ENCODE results near the gene COMMD3. TPM values are rescaled to one million over a fixed set of nuclear protein-coding genes. Genes with fewer than 3 reads are reported as not detected.
A peak's percentile ranks its signal among the peaks of the same experiment; 100 is the strongest.

COMMD3 gene
- total RNA-seq, 1 experiment from 2014 or later, result 2.6 TPM

- DNase-seq (ENCODE audit: low spot score), result no peak
- no peak for TF ChIP-seq CBFB (CRISPR knock-in tag; IDR thresholded peaks at IDR 0.05; ENCODE audit: low read depth)
- TF ChIP-seq NR3C1 (CRISPR knock-in tag; conservative IDR thresholded peaks at IDR 0.05; ENCODE audit: low read depth), result no peak
- TF ChIP-seq, protein P1, sequence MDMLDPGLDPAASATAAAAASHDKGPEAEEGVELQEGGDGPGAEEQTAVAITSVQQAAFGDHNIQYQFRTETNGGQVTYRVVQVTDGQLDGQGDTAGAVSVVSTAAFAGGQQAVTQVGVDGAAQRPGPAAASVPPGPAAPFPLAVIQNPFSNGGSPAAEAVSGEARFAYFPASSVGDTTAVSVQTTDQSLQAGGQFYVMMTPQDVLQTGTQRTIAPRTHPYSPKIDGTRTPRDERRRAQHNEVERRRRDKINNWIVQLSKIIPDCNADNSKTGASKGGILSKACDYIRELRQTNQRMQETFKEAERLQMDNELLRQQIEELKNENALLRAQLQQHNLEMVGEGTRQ (CRISPR knock-in tag; IDR thresholded peaks at IDR 0.05), result no peak
- TF ChIP-seq TP53 (CRISPR knock-in tag; IDR thresholded peaks at IDR 0.05), result no peak
- no peak for TF ChIP-seq ZNF532 (CRISPR knock-in tag; IDR thresholded peaks at IDR 0.05; ENCODE audit: borderline replicate concordance)
- no peak for TF ChIP-seq AFF4 (CRISPR knock-in tag; IDR thresholded peaks at IDR 0.05; ENCODE audit: borderline replicate concordance)
- no peak for TF ChIP-seq ZNF317 (CRISPR knock-in tag; IDR thresholded peaks at IDR 0.05; ENCODE audit: borderline replicate concordance, low read depth)
- TF ChIP-seq SMAD3 (CRISPR knock-in tag; IDR thresholded peaks at IDR 0.05; ENCODE audit: borderline replicate concordance), result no peak
- TF ChIP-seq ZNF263 (CRISPR knock-in tag; IDR thresholded peaks at IDR 0.05; ENCODE audit: low read depth), result no peak
- TF ChIP-seq, protein P2, sequence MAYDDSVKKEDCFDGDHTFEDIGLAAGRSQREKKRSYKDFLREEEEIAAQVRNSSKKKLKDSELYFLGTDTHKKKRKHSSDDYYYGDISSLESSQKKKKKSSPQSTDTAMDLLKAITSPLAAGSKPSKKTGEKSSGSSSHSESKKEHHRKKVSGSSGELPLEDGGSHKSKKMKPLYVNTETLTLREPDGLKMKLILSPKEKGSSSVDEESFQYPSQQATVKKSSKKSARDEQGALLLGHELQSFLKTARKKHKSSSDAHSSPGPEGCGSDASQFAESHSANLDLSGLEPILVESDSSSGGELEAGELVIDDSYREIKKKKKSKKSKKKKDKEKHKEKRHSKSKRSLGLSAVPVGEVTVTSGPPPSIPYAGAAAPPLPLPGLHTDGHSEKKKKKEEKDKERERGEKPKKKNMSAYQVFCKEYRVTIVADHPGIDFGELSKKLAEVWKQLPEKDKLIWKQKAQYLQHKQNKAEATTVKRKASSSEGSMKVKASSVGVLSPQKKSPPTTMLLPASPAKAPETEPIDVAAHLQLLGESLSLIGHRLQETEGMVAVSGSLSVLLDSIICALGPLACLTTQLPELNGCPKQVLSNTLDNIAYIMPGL (CRISPR knock-in tag; IDR thresholded peaks at IDR 0.05), result no peak
- Mint-ChIP-seq H3K4me3 (peak overlapping the region; percentile 74), H3K9me3 (no peaks in the 10 kb centered on the region), H3K27me3 (ENCODE audit: low read depth) (peaks cover 87% of the 10 kb centered on the region), H3K4me1 (peaks cover 57% of the 10 kb centered on the region), H3K36me3 (no peaks in the 10 kb centered on the region), H3K27ac (no peak overlapping the region)
- POLR2A ChIA-PET, result interaction anchor here (0.5 kb wide), 1 partner anchor 29 kb away, joined by 6 read pairs; no protein-coding TSS in a partner anchor
- ATAC-seq, result no peak
- CTCF ChIA-PET, result no interaction called here
Measured at GRCh38 chr10:22322641-22323160, 6.5 kb downstream of the COMMD3 start.

DNA sequence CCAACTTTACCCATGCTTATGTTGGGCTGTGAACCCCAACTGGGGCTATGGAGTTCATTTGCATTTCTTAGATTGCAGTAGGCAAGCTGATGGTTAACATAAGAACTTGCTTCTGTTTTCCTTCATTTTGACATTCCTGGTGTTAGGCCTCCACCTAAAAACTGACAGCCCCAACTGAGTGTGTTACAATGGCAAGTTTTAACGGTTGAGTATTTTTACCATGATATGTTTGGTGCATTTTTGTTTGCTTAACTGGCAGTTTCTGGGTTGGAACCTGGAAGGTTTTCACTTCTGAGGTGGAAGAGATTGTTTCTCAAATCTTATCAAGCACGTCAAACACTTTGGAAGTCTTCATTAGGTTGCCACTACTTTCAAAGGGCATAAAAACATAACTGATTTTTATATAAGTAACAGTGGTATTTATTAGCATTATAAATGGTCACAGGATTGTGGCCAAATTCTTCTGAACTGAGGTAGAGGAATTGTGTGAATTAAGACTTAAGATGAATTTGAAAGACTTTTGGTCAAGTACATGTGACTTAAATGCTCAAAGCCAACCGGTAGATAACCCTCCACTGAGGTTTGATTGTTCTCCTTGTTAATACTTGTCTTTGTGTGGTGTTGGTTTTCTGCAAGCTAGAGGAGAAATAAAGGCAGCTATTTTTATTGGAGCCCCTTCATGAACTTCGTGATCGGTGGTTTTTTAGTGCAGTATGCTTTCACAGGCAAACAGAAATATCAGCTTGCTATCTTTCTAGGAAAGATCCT, 7.5 kb downstream of the COMMD3 start:
- Mint-ChIP-seq H3K36me3 (no peaks in the 10 kb centered on the region), H3K9me3 (no peaks in the 10 kb centered on the region), H3K4me1 (peaks cover 47% of the 10 kb centered on the region), H3K4me3 (peak overlapping the region; percentile 78; the same call in 1 of the 2 replicates), H3K27me3 (ENCODE audit: low read depth) (peaks cover 86% of the 10 kb centered on the region), H3K27ac (no peak overlapping the region)
- POLR2A ChIA-PET, result no interaction called here
- ATAC-seq, result no peak
- no peak for DNase-seq (ENCODE audit: low spot score)
- CTCF ChIA-PET, result no interaction called here
- no peak for TF ChIP-seq HMGA2 (CRISPR knock-in tag; IDR thresholded peaks at IDR 0.05)
- TF ChIP-seq ZNF532 (CRISPR knock-in tag; IDR thresholded peaks at IDR 0.05; ENCODE audit: borderline replicate concordance), result no peak
- no peak for TF ChIP-seq ETV6 (CRISPR knock-in tag; IDR thresholded peaks at IDR 0.05)
- TF ChIP-seq ZNF281 (CRISPR knock-in tag; IDR thresholded peaks at IDR 0.05), result no peak
- no peak for TF ChIP-seq IRF2 (CRISPR knock-in tag; IDR thresholded peaks at IDR 0.05; ENCODE audit: borderline replicate concordance, low read depth)
